Measurements from ENCODE around the gene MYMK.

The MYMK gene

DNA sequence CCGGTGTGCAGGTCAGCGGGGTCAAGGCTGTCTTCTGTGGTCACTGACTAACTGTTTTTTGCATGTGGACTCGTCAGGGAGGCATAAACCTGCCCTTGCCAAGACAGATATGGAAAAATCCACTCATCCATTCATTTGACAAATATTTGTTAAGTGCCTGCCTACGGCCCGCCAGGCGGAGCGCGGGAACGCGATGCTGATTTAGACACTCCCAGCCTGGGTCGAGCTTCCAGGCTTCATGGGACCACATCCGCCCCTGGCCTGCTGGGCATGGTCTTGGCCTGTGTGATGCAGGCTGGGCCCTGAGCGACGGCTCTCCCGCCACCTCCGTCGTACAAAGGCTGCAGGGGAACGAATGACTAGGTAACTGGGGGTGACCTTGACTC is 18.1 kb downstream of the MYMK start:
- Mint-ChIP-seq H3K9me3 (peaks cover 18% of the 10 kb centered on the region), H3K27ac (peak overlapping the region in 1 of 3 experiments; percentile 29), H3K4me1 (peaks cover 40% of the 10 kb centered on the region), H3K36me3 (ENCODE audit: low read depth) (peaks cover 9% of the 10 kb centered on the region), H3K4me3 (no peak overlapping the region), H3K27me3 (ENCODE audit: low read depth) (no peaks in the 10 kb centered on the region)
- TF ChIP-seq, protein P1, sequence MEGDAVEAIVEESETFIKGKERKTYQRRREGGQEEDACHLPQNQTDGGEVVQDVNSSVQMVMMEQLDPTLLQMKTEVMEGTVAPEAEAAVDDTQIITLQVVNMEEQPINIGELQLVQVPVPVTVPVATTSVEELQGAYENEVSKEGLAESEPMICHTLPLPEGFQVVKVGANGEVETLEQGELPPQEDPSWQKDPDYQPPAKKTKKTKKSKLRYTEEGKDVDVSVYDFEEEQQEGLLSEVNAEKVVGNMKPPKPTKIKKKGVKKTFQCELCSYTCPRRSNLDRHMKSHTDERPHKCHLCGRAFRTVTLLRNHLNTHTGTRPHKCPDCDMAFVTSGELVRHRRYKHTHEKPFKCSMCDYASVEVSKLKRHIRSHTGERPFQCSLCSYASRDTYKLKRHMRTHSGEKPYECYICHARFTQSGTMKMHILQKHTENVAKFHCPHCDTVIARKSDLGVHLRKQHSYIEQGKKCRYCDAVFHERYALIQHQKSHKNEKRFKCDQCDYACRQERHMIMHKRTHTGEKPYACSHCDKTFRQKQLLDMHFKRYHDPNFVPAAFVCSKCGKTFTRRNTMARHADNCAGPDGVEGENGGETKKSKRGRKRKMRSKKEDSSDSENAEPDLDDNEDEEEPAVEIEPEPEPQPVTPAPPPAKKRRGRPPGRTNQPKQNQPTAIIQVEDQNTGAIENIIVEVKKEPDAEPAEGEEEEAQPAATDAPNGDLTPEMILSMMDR (IDR thresholded peaks at IDR 0.05; ENCODE audit: unreplicated experiment in 3 of 3) = no peak

DNA sequence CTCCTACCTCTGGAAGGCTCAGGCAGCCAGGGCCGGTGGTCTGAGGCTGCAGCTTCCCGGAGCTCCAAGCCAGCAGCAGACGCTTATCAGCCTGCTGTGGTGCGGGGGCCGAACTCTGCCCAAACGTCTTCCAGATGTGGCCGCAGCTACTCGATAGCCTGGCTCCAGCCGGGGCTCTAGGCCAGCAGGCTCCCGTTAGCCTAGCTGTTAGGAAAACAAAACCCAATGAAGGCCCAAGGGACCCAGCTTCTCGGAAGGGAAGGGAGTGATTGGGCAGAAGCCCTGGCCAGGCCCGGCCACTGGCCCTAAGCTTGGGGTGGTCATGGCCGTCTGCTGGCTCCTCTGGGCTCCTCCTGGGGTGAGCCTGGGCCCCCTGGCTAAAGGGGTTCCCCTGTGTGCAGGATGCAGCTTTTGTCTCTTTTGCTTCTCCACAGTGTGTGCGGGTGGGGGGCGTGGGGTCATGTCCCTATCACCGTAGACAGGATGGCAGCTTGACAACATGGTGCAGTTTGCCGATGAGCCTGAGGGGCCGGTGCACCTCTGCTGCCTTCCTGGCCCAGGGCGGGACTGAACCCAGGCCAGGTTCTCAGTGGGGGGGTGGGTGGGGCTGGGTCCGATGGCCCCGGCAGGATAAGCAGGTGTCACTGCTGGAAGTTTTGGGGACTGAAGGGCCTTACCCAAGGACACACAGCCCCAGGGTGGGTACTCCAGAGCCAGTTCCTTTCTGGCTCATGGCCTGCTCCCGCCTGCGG is 18.7 kb downstream of the MYMK start:
- Mint-ChIP-seq H3K36me3 (ENCODE audit: low read depth) (peaks cover 12% of the 10 kb centered on the region), H3K4me1 (peaks cover 40% of the 10 kb centered on the region), H3K27me3 (ENCODE audit: low read depth) (no peaks in the 10 kb centered on the region), H3K4me3 (no peak overlapping the region), H3K27ac (peak overlapping the region in 2 of 3 experiments; percentile 63 to 69), H3K9me3 (peaks cover 23% of the 10 kb centered on the region)
- TF ChIP-seq, protein P1 (IDR thresholded peaks at IDR 0.05; ENCODE audit: unreplicated experiment in 3 of 3) = no peak

DNA sequence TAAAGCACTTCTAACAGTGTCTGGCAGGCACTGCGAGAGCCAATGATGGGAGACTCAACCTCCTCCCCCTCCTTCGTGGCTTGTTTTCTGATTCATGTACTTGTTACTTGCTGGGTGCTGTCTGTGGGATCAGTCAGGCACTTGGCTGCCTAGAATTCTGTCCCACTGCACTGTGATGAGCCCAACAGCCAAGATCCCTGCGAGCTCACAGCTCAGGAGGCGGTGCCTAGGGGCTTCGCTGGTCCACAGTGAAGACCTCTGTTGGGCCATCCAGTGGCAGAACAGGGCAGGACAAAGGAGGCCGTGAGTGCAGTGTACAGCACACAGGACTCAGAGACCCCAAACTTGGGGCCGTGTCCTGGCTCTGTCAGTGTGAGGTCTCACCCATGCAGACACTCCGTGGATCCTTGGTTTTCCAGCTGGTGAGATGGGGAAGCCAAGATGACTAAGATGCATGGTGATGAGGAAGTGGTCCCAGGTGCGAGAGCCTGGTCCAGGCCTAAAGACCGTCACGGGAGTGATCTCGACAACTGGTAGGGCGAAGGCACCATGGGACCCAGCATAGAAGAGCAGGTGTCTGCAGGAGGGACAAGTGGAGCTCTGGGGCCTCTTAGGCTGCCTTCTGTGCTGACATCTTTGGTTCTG is 19.5 kb downstream of the MYMK start:
- TF ChIP-seq, protein P1 (IDR thresholded peaks at IDR 0.05; ENCODE audit: unreplicated experiment in 3 of 3) = no peak
- Mint-ChIP-seq H3K27ac (peak overlapping the region in 2 of 3 experiments; percentile 63 to 69), H3K36me3 (ENCODE audit: low read depth) (peaks cover 15% of the 10 kb centered on the region), H3K9me3 (peaks cover 29% of the 10 kb centered on the region), H3K4me1 (peaks cover 35% of the 10 kb centered on the region), H3K4me3 (no peak overlapping the region), H3K27me3 (ENCODE audit: low read depth) (no peaks in the 10 kb centered on the region)

DNA sequence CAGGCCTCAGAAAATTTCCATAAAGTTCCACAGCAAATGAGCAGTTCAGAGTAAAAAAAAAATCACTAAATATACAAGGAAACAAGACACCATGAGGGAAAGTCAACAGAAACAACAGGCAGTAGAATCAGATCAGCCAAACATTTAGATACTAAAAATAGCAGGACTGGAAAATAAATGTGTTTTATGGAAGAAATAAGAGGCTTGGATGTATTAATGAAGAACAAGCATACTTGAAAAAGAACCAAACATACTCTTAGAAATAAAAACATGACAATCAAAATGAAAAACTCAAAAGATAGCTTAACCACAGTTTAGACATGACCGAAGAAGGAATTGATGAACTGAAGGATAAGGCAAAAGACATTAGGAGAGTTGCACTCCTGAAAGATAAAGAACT is 22.6 kb downstream of the MYMK start:
- peaks cover 15% of the 10 kb centered on the region for H3K36me3 Mint-ChIP-seq (ENCODE audit: low read depth)
- peak overlapping the region in 1 of 3 experiments; percentile 12 for H3K27ac Mint-ChIP-seq
- TF ChIP-seq, protein P1 (IDR thresholded peaks at IDR 0.05; ENCODE audit: unreplicated experiment in 3 of 3) = no peak
- peaks cover 27% of the 10 kb centered on the region for H3K4me1 Mint-ChIP-seq
- H3K27me3 Mint-ChIP-seq (ENCODE audit: low read depth) = peaks cover 10% of the 10 kb centered on the region
- peaks cover 32% of the 10 kb centered on the region for H3K9me3 Mint-ChIP-seq
- no peak overlapping the region for H3K4me3 Mint-ChIP-seq

DNA sequence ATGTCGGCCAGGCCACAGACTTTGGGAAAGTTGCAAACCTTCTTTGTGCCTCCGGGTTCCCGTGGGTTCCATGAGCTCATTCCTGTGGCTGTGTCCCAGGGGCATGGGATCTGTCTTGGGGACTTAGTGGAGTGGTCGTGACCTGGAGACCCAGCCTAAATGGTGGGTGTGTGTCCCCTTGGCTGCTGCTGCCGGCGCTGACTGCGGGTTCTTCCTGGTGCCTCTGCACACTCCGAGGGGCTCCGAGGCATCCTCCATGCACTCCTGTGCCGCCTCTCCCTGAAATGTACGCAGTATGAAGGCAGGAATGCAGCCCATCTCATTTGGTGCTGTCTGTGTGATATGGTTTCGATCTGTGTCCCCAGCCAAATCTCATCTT is 24.9 kb downstream of the MYMK start:
- H3K4me1 Mint-ChIP-seq = peaks cover 20% of the 10 kb centered on the region
- H3K9me3 Mint-ChIP-seq = peaks cover 32% of the 10 kb centered on the region
- TF ChIP-seq, protein P1 (IDR thresholded peaks at IDR 0.05; ENCODE audit: unreplicated experiment in 3 of 3) = no peak
- no peak overlapping the region for H3K4me3 Mint-ChIP-seq
- H3K27ac Mint-ChIP-seq = peak overlapping the region in 1 of 3 experiments; percentile 58
- peaks cover 15% of the 10 kb centered on the region for H3K36me3 Mint-ChIP-seq (ENCODE audit: low read depth)
- H3K27me3 Mint-ChIP-seq (ENCODE audit: low read depth) = peaks cover 10% of the 10 kb centered on the region

Measured in nephron (organoid).